ENCODE measurements around the gene CDKL1. TPM values are rescaled to one million over a fixed set of nuclear protein-coding genes. Genes with fewer than 3 reads are reported as not detected.
"Not testable (repeated sequence)": the region's sequence is repeated elsewhere in the genome, so short reads cannot be mapped to it uniquely, and the experiment has no call there.

Gene CDKL1
- polyA plus RNA-seq, 3 donors = 7.0 to 9.0 (median 8.3) TPM

DNA sequence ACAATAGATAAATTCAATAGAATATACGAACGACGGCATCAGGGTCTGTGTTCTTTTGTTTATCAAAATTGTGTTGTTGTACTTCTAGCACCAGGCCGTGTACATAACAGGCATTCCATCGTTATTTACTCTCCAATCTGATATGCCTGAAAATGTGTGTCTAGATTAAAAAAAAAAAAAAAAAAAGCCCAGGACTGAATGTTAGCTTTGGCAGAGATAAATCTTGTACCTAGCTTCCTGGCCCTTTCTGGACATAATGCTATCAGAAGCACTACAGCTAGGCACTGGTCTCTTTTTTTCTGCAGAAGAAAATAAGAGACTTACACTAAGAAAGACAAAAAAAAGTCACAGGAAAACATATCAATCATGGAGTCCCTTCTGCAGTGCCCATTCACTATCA, 37.0 kb downstream of the CDKL1 start:
- no peak for DNase-seq (ENCODE audit: low read depth in 3 of 3, low spot score in 2 of 3)

GRCh38 chr14:50357753-50358395, 38.8 kb downstream of the CDKL1 start:
- DNase-seq (ENCODE audit: low read depth in 3 of 3, low spot score in 2 of 3) = peak in 1 of 3 donors; percentile 55

- no peak for DNase-seq (ENCODE audit: low read depth in 3 of 3, low spot score in 2 of 3)
These were observed 39.6 kb downstream of the CDKL1 start for GRCh38 chr14:50357124-50357523.

DNA sequence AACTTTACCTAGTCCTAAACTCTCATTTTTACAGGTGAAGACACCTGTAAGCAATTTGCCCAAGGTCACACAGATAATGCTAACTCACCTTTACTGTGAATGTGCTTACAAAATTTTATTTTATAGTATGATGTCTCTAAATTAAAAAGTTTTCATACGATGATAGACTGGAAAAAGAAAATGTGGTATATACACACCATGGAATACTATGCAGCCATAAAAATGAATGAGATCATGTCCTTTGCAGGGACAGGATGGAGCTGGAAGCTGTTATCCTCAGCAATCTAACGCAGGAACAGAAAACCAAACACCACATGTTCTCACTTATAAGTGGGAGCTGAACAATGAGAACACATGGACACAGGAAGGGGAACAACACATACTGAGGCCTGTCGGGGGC, 40.4 kb downstream of the CDKL1 start:
- not testable (repeated sequence) for DNase-seq (ENCODE audit: low read depth in 3 of 3, low spot score in 2 of 3)

- DNase-seq (ENCODE audit: low read depth in 3 of 3, low spot score in 2 of 3) = no peak
These were observed 41.0 kb downstream of the CDKL1 start for GRCh38 chr14:50355692-50356091.

GRCh38 chr14:50354527-50354926, 42.2 kb downstream of the CDKL1 start:
- DNase-seq (ENCODE audit: low read depth in 3 of 3, low spot score in 2 of 3) = no peak

DNA sequence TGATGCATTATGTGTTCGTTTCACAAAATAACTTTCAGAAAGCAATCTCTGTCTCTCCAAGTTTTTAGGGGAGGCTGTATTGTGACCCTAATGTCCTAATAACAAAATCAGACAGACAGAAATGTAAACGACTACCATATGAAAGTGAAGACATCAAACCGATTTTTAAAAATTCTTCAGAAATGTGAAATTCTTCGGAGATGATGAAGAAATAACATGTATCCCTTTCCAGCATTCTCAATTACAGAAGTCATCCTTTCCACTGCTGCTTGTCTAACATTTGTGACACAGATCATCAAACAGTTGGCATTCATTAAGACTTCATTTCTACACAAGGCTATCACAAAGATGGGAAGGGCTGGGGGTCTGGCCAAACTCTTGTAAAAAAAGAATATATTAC, 43.6 kb downstream of the CDKL1 start:
- no peak for DNase-seq (ENCODE audit: low read depth in 3 of 3, low spot score in 2 of 3)

- DNase-seq (ENCODE audit: low read depth in 3 of 3, low spot score in 2 of 3) = no peak
These were observed 44.1 kb downstream of the CDKL1 start for GRCh38 chr14:50352584-50352983.

DNA sequence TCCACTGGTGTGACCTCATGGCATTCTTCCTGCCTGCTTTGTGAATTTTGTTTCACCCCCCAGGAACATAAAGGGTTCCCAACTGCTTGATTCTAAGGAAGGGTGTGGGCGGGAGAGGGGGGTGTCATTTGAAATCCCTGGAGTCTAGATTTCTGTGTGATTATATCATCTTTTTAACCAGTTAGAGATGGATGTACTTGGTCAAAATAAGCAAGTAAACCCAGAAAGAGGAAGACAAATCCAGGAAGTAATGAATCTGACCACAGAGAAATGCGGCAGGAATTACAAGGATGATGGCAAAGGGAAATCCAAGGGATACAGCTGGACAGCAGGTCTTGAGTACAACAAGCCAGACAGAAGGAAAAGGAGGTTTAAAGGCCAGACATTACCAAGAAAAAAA, 45.7 kb downstream of the CDKL1 start:
- DNase-seq (ENCODE audit: low read depth in 3 of 3, low spot score in 2 of 3) = no peak

GRCh38 chr14:50348933-50349332, 47.7 kb downstream of the CDKL1 start:
- DNase-seq (ENCODE audit: low read depth in 3 of 3, low spot score in 2 of 3) = no peak

- no peak for DNase-seq (ENCODE audit: low read depth in 3 of 3, low spot score in 2 of 3)
These were observed 49.2 kb downstream of the CDKL1 start for GRCh38 chr14:50347521-50347920.

GRCh38 chr14:50345846-50346422, 50.7 kb downstream of the CDKL1 start:
- DNase-seq (ENCODE audit: low read depth in 3 of 3, low spot score in 2 of 3) = no peak

DNA sequence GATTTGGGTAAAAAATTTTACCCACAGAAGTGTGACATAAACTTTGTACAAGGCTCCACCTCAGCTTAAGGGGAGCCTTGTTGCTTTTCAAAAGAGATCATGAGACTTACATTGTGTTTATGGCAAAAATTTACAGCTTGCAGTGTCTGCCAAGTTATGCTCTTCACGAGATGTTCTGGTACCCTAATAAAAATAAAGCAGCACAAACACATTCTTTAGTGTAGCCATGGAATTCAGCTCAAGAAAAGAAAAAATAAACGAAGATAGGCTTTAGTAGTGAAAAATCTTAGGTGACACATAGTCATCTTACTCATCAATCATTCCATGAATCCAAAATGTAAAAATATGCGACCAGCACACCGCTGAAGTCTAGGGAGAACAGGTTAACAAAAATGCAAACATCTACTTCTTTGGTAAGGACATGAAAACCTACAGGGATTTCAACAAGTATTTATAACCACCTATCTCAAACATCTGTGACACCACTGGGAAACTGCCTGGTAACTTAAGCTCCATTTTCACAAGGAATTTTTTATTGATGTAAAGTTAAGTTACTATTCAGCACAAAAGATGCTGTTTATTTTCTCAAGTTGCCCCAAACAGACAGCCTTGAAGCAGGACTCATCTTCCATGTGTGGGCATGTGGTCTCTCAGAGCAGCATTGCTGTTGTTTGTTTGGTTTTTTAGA, 51.7 kb downstream of the CDKL1 start:
- no peak for DNase-seq (ENCODE audit: low read depth in 3 of 3, low spot score in 2 of 3)

GRCh38 chr14:50344116-50344775, 52.4 kb downstream of the CDKL1 start:
- DNase-seq (ENCODE audit: low read depth in 3 of 3, low spot score in 2 of 3) = no peak

DNA sequence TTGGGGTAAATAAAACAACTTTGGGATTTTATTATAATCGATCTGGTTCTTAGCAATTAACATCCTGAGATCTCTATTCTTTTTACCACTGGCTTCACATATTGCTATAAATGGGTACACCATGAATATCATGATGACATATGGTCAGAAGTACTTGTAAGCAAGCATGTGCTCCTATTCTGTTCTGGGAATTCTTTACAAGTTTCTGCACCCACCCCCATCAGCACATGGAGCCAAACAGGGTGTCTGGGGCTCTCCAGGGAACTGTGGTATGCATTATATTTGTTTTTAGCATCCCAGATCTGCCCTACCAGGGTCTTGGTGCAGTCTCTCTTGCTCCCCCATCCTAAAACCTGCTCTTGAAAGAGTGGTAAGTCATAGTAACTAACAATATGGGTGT, 53.2 kb downstream of the CDKL1 start:
- DNase-seq (ENCODE audit: low read depth in 3 of 3, low spot score in 2 of 3) = no peak

DNA sequence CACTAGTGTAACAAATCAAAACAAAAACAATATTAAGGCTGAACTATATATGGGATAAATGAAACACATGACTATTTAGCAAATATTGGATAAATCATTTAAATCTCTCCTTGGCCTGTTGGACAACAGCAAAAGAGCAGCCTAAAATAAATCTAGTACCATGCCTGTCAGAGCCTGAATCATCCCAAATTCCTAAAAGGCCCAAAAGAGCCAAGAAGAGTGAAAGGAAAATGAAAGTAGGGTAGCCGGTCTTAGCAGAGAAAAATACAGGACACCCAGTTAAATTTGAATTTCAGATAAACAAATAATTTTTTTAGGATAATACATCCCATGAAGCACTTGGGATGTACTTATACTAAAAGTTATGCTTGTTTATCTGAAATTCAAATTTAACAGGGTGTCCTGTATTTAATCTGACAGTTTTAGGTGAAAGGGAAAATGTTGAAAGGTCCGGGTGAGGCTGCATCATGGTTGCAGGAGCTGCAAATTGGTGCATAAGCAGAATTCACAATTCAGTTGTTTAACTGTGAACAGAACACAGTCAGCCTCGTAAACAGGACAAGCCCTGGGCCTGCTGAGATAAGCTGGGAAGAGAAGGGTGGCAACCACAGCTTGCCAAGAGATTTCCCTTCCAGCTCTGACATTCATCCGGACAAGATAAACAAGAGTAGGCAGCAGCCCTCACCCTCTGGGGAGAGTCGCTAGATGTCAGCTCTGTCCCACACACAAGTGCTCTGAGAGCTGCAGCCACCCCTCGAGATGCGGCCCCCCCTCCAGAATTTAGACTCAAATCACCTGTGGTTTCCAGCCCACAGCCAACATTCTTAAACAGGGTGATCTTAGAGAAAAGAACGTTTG, 54.2 kb downstream of the CDKL1 start:
- no peak for DNase-seq (ENCODE audit: low read depth in 3 of 3, low spot score in 2 of 3)

DNA sequence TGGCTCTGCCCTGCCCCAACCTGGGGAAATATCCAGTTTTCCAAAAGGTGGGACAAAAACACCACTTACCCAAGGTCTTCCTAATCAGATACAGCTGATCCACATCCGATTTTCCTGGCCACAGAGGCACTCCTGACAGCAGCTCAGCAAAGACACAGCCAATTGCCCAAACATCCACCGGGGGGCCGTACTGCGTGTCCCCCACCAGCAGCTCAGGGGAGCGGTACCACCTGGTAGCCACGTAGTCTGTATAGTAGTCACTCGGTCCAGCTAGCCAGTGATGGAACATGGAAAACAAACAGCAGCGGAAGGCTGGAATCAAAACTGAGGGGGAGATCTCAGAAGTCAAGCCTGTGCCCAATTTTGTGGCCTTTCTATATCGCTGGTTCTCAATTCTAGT, 55.7 kb downstream of the CDKL1 start:
- DNase-seq (ENCODE audit: low read depth in 3 of 3, low spot score in 2 of 3) = no peak

DNA sequence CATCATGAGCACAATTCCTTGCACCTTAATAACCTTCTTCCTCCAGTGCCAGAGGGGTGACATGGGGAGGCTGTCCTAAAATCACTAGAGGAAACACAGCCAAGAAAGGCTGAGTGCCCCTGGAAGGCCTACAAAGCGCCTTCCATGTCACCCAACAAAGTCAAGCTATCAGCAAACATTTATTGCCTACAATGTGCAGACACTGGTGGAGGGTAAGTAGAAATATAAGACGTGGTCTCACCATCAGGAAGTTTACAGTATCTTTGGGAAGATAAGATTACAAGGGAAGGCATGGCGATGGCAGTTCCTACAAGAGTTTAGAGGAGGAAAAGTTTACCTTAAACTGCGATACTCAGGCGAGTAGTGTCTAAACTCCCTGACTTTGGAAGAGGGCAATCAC, 56.6 kb downstream of the CDKL1 start:
- no peak for DNase-seq (ENCODE audit: low read depth in 3 of 3, low spot score in 2 of 3)

DNA sequence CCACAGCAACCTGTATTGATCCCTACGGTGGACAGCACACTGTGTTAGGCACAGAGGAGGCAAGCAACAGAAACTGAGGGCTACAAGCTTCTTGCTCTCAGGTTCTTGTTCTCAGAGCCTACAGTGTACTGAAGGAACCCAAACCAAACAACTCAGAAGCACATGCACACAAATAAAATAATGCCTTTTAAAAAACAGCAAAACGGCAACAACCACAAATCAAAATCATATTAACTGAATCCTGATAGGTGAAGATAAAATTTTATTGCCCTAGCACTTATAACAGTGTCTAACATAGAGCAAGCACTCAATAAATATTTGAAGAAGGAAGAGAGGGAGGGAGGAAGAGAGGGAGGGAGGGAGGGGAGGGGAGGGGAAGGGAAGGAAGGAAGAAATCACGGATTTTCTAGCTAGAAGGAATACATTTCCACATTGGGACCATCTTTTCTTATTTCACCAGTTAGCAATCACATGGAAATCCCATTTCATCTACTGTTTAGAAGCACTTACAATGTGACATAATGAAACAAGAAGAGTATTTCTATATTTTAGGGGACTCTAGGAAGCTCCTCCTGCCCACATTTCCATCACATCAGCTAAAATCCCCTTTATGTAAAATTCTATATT, 57.4 kb downstream of the CDKL1 start:
- DNase-seq (ENCODE audit: low read depth in 3 of 3, low spot score in 2 of 3) = no peak

- no peak for DNase-seq (ENCODE audit: low read depth in 3 of 3, low spot score in 2 of 3)
These were observed 58.1 kb downstream of the CDKL1 start for GRCh38 chr14:50338587-50338986.
